ENCODE measurements around the gene IER5. TPM values are rescaled to one million over a fixed set of nuclear protein-coding genes. Genes with fewer than 3 reads are reported as not detected.

Gene IER5
- total RNA-seq, 1 donor from 2014 or later, result 8.8 TPM

DNA sequence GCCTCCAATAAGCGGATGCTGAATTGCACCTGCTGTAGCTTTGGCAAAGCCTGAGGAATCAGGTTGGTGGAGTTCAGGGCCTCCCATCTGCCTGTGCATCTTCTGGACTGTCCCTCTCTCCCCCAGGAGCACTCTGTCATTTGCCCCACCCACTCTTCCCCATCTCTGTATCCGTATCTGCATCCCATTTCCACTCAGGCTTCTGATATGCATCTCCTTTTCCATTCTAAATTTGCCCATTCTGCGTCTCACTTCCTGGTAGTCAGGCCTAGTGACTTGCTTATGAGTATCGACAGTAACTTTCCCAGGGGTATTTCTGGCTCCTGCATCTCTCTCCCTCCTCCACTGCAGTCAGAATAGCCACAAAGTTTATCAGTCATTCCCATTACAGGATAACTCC is 39.1 kb upstream of the IER5 start:
- no peak for DNase-seq
- Mint-ChIP-seq H3K27me3 (ENCODE audit: unreplicated experiment) (peaks cover 4% of the 10 kb centered on the region), H3K4me3 (ENCODE audit: unreplicated experiment) (no peak overlapping the region), H3K9me3 (ENCODE audit: unreplicated experiment) (no peaks in the 10 kb centered on the region), H3K4me1 (ENCODE audit: low read depth, unreplicated experiment) (peaks cover 3% of the 10 kb centered on the region), H3K27ac (ENCODE audit: unreplicated experiment) (no peak overlapping the region), H3K36me3 (ENCODE audit: unreplicated experiment) (no peaks in the 10 kb centered on the region)
- TF ChIP-seq, protein P1, sequence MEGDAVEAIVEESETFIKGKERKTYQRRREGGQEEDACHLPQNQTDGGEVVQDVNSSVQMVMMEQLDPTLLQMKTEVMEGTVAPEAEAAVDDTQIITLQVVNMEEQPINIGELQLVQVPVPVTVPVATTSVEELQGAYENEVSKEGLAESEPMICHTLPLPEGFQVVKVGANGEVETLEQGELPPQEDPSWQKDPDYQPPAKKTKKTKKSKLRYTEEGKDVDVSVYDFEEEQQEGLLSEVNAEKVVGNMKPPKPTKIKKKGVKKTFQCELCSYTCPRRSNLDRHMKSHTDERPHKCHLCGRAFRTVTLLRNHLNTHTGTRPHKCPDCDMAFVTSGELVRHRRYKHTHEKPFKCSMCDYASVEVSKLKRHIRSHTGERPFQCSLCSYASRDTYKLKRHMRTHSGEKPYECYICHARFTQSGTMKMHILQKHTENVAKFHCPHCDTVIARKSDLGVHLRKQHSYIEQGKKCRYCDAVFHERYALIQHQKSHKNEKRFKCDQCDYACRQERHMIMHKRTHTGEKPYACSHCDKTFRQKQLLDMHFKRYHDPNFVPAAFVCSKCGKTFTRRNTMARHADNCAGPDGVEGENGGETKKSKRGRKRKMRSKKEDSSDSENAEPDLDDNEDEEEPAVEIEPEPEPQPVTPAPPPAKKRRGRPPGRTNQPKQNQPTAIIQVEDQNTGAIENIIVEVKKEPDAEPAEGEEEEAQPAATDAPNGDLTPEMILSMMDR (IDR thresholded peaks at IDR 0.05; ENCODE audit: partially characterized antibody, unreplicated experiment), result no peak

DNA sequence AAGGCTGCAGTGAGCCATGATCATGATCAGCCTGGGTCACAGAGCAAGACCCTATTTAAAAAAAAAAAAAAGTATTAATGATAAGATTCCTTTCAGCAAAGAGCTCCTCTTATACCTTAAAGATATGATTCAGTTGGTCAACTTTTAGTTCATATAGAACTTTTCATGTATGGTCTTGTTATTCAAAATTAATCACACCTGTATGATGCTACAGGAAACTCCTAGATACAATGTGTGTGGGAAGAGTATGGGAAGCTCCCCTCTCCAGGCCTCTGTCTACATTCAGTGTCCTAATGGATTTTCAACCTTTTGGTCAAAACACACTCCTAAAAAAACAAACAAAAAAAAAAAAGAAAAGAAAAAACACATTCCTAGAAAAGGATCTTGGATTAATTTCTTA is 37.6 kb upstream of the IER5 start:
- no peak overlapping the region for H3K4me3 Mint-ChIP-seq (ENCODE audit: unreplicated experiment)
- H3K27ac Mint-ChIP-seq (ENCODE audit: unreplicated experiment), result no peak overlapping the region
- H3K9me3 Mint-ChIP-seq (ENCODE audit: unreplicated experiment), result no peaks in the 10 kb centered on the region
- no peak for DNase-seq
- TF ChIP-seq, protein P1 (IDR thresholded peaks at IDR 0.05; ENCODE audit: partially characterized antibody, unreplicated experiment), result no peak
- H3K36me3 Mint-ChIP-seq (ENCODE audit: unreplicated experiment), result no peaks in the 10 kb centered on the region
- H3K4me1 Mint-ChIP-seq (ENCODE audit: low read depth, unreplicated experiment), result peaks cover 3% of the 10 kb centered on the region
- peaks cover 4% of the 10 kb centered on the region for H3K27me3 Mint-ChIP-seq (ENCODE audit: unreplicated experiment)

DNA sequence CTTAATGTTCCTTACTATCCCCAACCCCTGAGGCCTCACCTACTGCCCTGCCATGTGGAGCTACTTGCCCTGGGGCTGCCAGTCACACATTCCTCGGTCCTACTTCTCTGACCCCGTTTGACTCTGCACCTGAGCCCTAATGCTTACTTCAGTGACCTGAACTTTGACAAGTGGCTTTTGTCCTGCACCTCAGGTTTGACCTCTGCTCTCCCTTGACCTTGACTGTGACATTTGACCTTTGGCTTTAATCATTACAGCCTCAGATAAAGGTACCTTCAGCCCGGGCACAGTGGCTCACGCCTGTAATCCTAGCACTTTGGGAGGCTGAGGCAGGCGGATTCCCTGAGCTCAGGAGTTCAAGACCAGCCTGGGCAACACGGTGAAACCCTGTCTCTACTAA is 31.9 kb upstream of the IER5 start:
- Mint-ChIP-seq H3K36me3 (ENCODE audit: unreplicated experiment) (peaks cover 9% of the 10 kb centered on the region), H3K27me3 (ENCODE audit: unreplicated experiment) (peaks cover 4% of the 10 kb centered on the region), H3K27ac (ENCODE audit: unreplicated experiment) (no peak overlapping the region), H3K4me3 (ENCODE audit: unreplicated experiment) (no peak overlapping the region), H3K4me1 (ENCODE audit: low read depth, unreplicated experiment) (no peaks in the 10 kb centered on the region), H3K9me3 (ENCODE audit: unreplicated experiment) (no peaks in the 10 kb centered on the region)
- DNase-seq, result no peak
- TF ChIP-seq, protein P1 (IDR thresholded peaks at IDR 0.05; ENCODE audit: partially characterized antibody, unreplicated experiment), result no peak

DNA sequence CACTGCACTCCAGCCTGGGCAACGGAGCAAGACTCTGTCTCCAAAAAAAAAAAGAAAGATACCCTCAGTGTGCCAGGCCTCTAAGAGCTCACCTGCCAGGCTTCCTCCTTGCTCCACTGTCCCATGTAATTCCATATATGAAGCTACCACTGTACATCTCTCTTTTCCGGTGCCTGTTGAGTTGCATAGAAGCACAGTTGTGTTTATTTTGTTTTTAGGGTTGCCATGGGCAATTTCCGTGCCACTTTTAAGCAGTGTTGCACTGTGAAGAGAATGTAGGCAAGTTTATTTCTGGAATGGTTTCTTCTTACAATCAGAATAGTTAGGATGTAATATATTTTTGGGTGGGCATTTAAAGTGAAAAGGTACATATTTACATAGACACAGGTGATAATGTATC is 31.4 kb upstream of the IER5 start:
- TF ChIP-seq, protein P1 (IDR thresholded peaks at IDR 0.05; ENCODE audit: partially characterized antibody, unreplicated experiment), result no peak
- Mint-ChIP-seq H3K4me3 (ENCODE audit: unreplicated experiment) (no peak overlapping the region), H3K27ac (ENCODE audit: unreplicated experiment) (no peak overlapping the region), H3K4me1 (ENCODE audit: low read depth, unreplicated experiment) (no peaks in the 10 kb centered on the region), H3K36me3 (ENCODE audit: unreplicated experiment) (peaks cover 9% of the 10 kb centered on the region), H3K9me3 (ENCODE audit: unreplicated experiment) (no peaks in the 10 kb centered on the region), H3K27me3 (ENCODE audit: unreplicated experiment) (peaks cover 4% of the 10 kb centered on the region)
- DNase-seq, result no peak

DNA sequence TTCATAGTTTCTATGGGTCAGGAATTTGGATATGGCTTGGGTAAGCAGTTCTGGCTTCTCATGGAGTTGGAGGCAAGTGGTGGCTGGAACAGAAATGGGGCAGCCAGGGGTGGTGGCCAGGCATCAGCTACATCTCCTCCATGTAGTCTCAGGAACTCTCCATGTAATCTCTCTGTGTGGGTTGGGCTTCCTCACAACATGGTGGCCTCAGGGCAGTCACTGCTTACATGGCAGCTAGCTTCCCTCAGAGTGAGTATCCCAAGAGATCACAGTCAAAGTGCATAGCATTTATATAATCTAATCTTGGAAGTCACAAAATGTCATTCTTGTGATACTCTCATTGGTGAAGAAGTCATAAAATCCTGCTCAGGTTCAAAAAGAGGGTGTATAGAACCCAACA is 29.1 kb upstream of the IER5 start:
- no peak overlapping the region for H3K27ac Mint-ChIP-seq (ENCODE audit: unreplicated experiment)
- no peak overlapping the region for H3K4me3 Mint-ChIP-seq (ENCODE audit: unreplicated experiment)
- peaks cover 16% of the 10 kb centered on the region for H3K4me1 Mint-ChIP-seq (ENCODE audit: low read depth, unreplicated experiment)
- no peak for DNase-seq
- no peaks in the 10 kb centered on the region for H3K27me3 Mint-ChIP-seq (ENCODE audit: unreplicated experiment)
- TF ChIP-seq, protein P1 (IDR thresholded peaks at IDR 0.05; ENCODE audit: partially characterized antibody, unreplicated experiment), result no peak
- H3K36me3 Mint-ChIP-seq (ENCODE audit: unreplicated experiment), result peaks cover 9% of the 10 kb centered on the region
- H3K9me3 Mint-ChIP-seq (ENCODE audit: unreplicated experiment), result no peaks in the 10 kb centered on the region
